ENCODE data around the gene ADPGK. TPM values are rescaled to one million over a fixed set of nuclear protein-coding genes. Genes with fewer than 3 reads are reported as not detected.
A peak's percentile ranks its signal among the peaks of the same experiment; 100 is the strongest.

The ADPGK gene
- 128 and 135 TPM in 2 replicates for total RNA-seq
- total RNA-seq (2013), result 165 TPM
- 174 and 233 TPM in 2 replicates for polyA plus RNA-seq
- 173 and 184 TPM in 2 replicates for polyA minus RNA-seq

DNA sequence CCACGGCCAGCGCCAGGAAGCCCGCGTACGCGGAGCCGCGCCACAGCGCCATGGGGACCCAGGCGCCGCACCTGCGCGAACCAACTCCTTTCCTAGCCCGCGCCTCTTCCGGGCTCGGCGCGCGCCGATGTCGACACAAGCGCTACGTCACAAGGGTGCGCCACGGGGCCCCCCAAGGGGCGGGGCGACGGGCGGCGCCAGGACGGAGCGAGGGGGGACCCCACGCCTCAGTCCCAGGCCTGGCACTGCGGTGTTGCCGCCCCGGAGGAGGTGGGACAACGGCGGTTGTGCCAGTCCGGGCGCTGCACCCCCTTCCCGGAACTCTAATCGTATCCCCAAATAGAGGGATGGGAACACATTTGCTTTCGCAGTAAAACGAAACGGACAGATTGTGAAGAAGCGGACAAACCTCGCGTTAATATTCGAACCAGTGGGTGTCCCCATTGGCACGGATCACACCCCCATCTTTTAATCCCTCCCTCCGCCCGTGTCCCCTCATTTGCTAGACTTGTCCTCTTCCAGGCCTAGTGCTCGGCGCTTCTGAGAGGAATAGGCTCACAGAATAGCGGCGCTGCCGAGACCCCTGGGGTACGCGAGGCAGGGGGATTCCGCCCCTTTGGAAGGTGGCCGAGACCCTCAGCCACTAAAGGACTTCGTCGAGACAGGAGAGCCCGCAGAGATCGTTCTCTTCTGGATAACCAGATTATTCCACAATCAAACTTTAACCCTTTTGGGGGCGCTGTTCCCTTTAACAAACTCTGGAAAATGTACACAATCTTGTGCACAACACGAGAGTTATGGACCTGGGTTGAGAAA, at the start of gene ADPGK:
Gene ADPGK, minus strand, starts transcription at position 119 of the 816 bp plus-strand sequence. Its CDS starts 67 bp downstream, at position 52.
- H3K4me1 ChIP-seq (ENCODE audit: control insufficient read depth in 2 of 2, insufficient read depth in 2 of 2, low read length in 2 of 2), result peaks cover 28 to 32% of the 10 kb centered on the region in 2 donors

More for the DNA sequence above, at the start of gene ADPGK:
- peak within 1 kb of the TSS; percentile 97 for H3K27ac Mint-ChIP-seq
- peak; percentile 26 for TF ChIP-seq CTCF (IDR thresholded peaks at IDR 0.05)
- no peak for TF ChIP-seq EZH2 (IDR thresholded peaks at IDR 0.05; ENCODE audit: borderline replicate concordance, insufficient read depth, low read depth, low read length, poor library complexity, severe bottlenecking)
- H3K9me3 Mint-ChIP-seq (ENCODE audit: insufficient read depth), result no peaks in the 10 kb centered on the region
- DNase-seq (peak; percentile 98), ATAC-seq (ENCODE audit: low read depth) (peak; percentile 84)
- WGBS (ENCODE audit: insufficient coverage), result under 1% methylated on average over 67 of the region's 68 CpGs
- H3K79me2 ChIP-seq (ENCODE audit: control insufficient read depth, insufficient read depth, low read length), result peaks cover 45% of the 10 kb centered on the region
- peak within 1 kb of the TSS; percentile 86 for H2AFZ ChIP-seq (ENCODE audit: insufficient read depth, low read depth, low read length, poor library complexity, severe bottlenecking)
- peak within 1 kb of the TSS; percentile 65 to 97 (median 95) for H3K4me3 ChIP-seq (ENCODE audit: control extremely low read depth in 1 of 5, extremely low read depth in 1 of 5, insufficient read depth in 1 of 5, low read depth in 2 of 5, low read length in 4 of 5)
- peak within 1 kb of the TSS; percentile 79 for H3K4me2 ChIP-seq (replicated peaks; ENCODE audit: low read depth, low read length, poor library complexity, severe bottlenecking)
- intact Hi-C loops (cut with micrococcal nuclease), result loop anchor here (1.0 to 5.0 kb wide), 8 partner anchors 9 to 557 kb away; partner anchors contain the start of genes ARIH1, BBS4, HIGD2B and NEO1
- H4K20me1 ChIP-seq (ENCODE audit: control insufficient read depth, insufficient read depth, low read length, poor library complexity, severe bottlenecking), result peaks cover 40% of the 10 kb centered on the region
- peaks cover 2 to 28% of the 10 kb centered on the region in 2 experiments for H3K36me3 ChIP-seq (replicated peaks in 1 of 2; ENCODE audit: control extremely low read depth in 1 of 2, control insufficient read depth in 1 of 2, extremely low read depth in 1 of 2, insufficient read depth in 2 of 2, low read length in 1 of 2)
- H3K27me3 ChIP-seq (replicated peaks in 1 of 4; ENCODE audit: control extremely low read depth in 1 of 4, control insufficient read depth in 3 of 4, insufficient read depth in 4 of 4, low read length in 3 of 4), result no peaks in the 10 kb centered on the region
- ChIA-PET CTCF (interaction anchor here (0.7 to 1.9 kb wide), 2 partner anchors 12 to 62 kb away, joined by 3 to 5 read pairs; no protein-coding TSS in a partner anchor), POLR2A (no interaction called here)
- no peaks in the 10 kb centered on the region for H3K27me3 Mint-ChIP-seq
- peak within 1 kb of the TSS; percentile 92 for H3K4me3 Mint-ChIP-seq
- H3K9me3 ChIP-seq (ENCODE audit: control extremely low read depth in 1 of 3, control insufficient read depth in 2 of 3, insufficient read depth in 1 of 3, low read length in 2 of 3), result no peaks in the 10 kb centered on the region
- peak within 1 kb of the TSS; percentile 99 for H3K9ac ChIP-seq (ENCODE audit: low read length)
- H3K27ac ChIP-seq (ENCODE audit: low read length in 2 of 2), result peak within 1 kb of the TSS; percentile 97 to 98
- peaks cover 39% of the 10 kb centered on the region for H3K4me1 Mint-ChIP-seq
